BJ (cell line): ENCODE data around the gene RASGEF1C. TPM values are rescaled to one million over a fixed set of nuclear protein-coding genes. Genes with fewer than 3 reads are reported as not detected.

Experiments used
- CTCF ChIA-PET: fragments of 350-600 bp; formaldehyde crosslinking; extraction: SDS; loops from one replicate; lab custom pipeline; 2021; ENCODE audit warnings: antibody characterized with exemption, inconsistent platforms; lab: Yijun Ruan, JAX
- POLR2A ChIA-PET: fragments of 300-600 bp; sonication (Branson Sonifier 250); formaldehyde crosslinking; extraction: SDS; loops from one replicate; lab custom pipeline; 2021; ENCODE audit warnings: antibody characterized with exemption; lab: Charles Lee
- DNase-seq: peaks from one replicate; pipeline ENCODE4 v3.0.0-alpha.2; 2011; ENCODE audit warnings: low read depth
- H3K27me3 ChIP-seq: 2 replicates; pipeline ENCODE4 v1.6.0; 2011; ENCODE audit warnings: low read length; ENCODE audit not compliant: control insufficient read depth, insufficient read depth
- H3K36me3 ChIP-seq: 2 replicates; pipeline ENCODE4 v1.5.1; 2011; ENCODE audit warnings: low read length; ENCODE audit not compliant: control insufficient read depth, insufficient read depth
- H3K4me3 ChIP-seq: 2 replicates; pipeline ENCODE4 v1.5.1; 2011; ENCODE audit warnings: low read depth, mild to moderate bottlenecking, control low read depth, low read length
- CTCF ChIP-seq: IDR thresholded peaks from 2 replicates; pipeline ENCODE4 v1.5.1; 2011; ENCODE audit warnings: low read depth, mild to moderate bottlenecking, control low read depth, inconsistent platforms, low read length, moderate library complexity; ENCODE audit not compliant: insufficient read depth
- polyA plus RNA-seq: library from polyadenylated mRNA; depleted of rRNA; stranded (reverse); fragments of >200 nt; gene quantifications from 2 replicates; pipeline ENCODE4 v1.2.3, GENCODE V29; 2011

RASGEF1C gene
- polyA plus RNA-seq, 1 experiment, result not detected

- TF ChIP-seq CTCF, result no peak
- Histone ChIP-seq H3K36me3 (no peaks in the 10 kb centered on the region), H3K4me3 (no peak overlapping the region), H3K27me3 (no peaks in the 10 kb centered on the region)
- POLR2A ChIA-PET, result no interaction called here
- DNase-seq, result no peak
- CTCF ChIA-PET, result no interaction called here
These were observed 73.7 kb downstream of the RASGEF1C start for GRCh38 chr5:180135128-180135955.

- POLR2A ChIA-PET, result no interaction called here
- DNase-seq, result no peak
- CTCF ChIA-PET, result no interaction called here
These were observed 75.0 kb downstream of the RASGEF1C start for GRCh38 chr5:180133971-180134508.

GRCh38 chr5:180133551-180133950 lies 75.5 kb downstream of the RASGEF1C start:
- H3K4me3 ChIP-seq, result no peak overlapping the region
- ChIA-PET CTCF (no interaction called here), POLR2A (interaction anchor here (0.7 kb wide), 1 partner anchor 37 kb away, joined by 13 read pairs; no protein-coding TSS in a partner anchor)
- H3K27me3 ChIP-seq, result no peaks in the 10 kb centered on the region
- DNase-seq, result no peak
- no peak for TF ChIP-seq CTCF
- no peaks in the 10 kb centered on the region for H3K36me3 ChIP-seq

More at GRCh38 chr5:180133971-180134508, 75.0 kb downstream of the RASGEF1C start:
- no peak for TF ChIP-seq CTCF
- Histone ChIP-seq H3K27me3 (no peaks in the 10 kb centered on the region), H3K4me3 (no peak overlapping the region), H3K36me3 (no peaks in the 10 kb centered on the region)

GRCh38 chr5:180133060-180133459 lies 76.0 kb downstream of the RASGEF1C start:
- CTCF ChIA-PET, result no interaction called here

More at GRCh38 chr5:180133060-180133459, 76.0 kb downstream of the RASGEF1C start:
- TF ChIP-seq CTCF, result no peak
- POLR2A ChIA-PET, result interaction anchor here (0.7 kb wide), 1 partner anchor 37 kb away, joined by 13 read pairs; no protein-coding TSS in a partner anchor
- Histone ChIP-seq H3K4me3 (no peak overlapping the region), H3K36me3 (no peaks in the 10 kb centered on the region), H3K27me3 (no peaks in the 10 kb centered on the region; the same call in 1 of the 2 replicates)
- DNase-seq, result no peak
